RPMI7951 (cell line): Measurements from ENCODE around the gene OR6S1. TPM values are rescaled to one million over a fixed set of nuclear protein-coding genes. Genes with fewer than 3 reads are reported as not detected.
A peak's percentile ranks its signal among the peaks of the same experiment; 100 is the strongest.
"Not testable (repeated sequence)": the region's sequence is repeated elsewhere in the genome, so short reads cannot be mapped to it uniquely, and the experiment has no call there.

ENCODE experiments used
- DNase-seq: peaks from one replicate; pipeline ENCODE4 v3.0.0-alpha.2; 2012; ENCODE audit warnings: low read depth
- total RNA-seq: library from RNA; depleted of rRNA; stranded (reverse); fragments of >200 nt; shearing (Covaris generic); gene quantifications from 2 replicates; pipeline ENCODE4 v1.2.3, GENCODE V29; 2014

The OR6S1 gene
- total RNA-seq, 1 experiment from 2014 or later: not detected

GRCh38 chr14:20631023-20631879 is 10.2 kb downstream of the OR6S1 start:
- peak; percentile 42 for DNase-seq

GRCh38 chr14:20630340-20631022 is 11.0 kb downstream of the OR6S1 start:
- DNase-seq: no peak

- DNase-seq: no peak
These were observed 13.2 kb downstream of the OR6S1 start for GRCh38 chr14:20628063-20628854.

- DNase-seq: no peak
These were observed 14.0 kb downstream of the OR6S1 start for GRCh38 chr14:20627346-20628027.

GRCh38 chr14:20626274-20626673 is 15.2 kb downstream of the OR6S1 start:
- no peak for DNase-seq

GRCh38 chr14:20624495-20625070 is 16.9 kb downstream of the OR6S1 start:
- DNase-seq: peak; percentile 74

GRCh38 chr14:20623798-20624197 is 17.7 kb downstream of the OR6S1 start:
- DNase-seq: no peak

GRCh38 chr14:20622816-20623291 is 18.6 kb downstream of the OR6S1 start:
- DNase-seq: no peak

- no peak for DNase-seq
These were observed 20.6 kb downstream of the OR6S1 start for GRCh38 chr14:20620798-20621478.

GRCh38 chr14:20619688-20620087 is 21.8 kb downstream of the OR6S1 start:
- DNase-seq: not testable (repeated sequence)

- no peak for DNase-seq
These were observed 23.2 kb downstream of the OR6S1 start for GRCh38 chr14:20618271-20618749.

- no peak for DNase-seq
These were observed 24.1 kb downstream of the OR6S1 start for GRCh38 chr14:20617138-20618003.

GRCh38 chr14:20615996-20616395 is 25.5 kb downstream of the OR6S1 start:
- DNase-seq: no peak

- no peak for DNase-seq
These were observed 27.3 kb downstream of the OR6S1 start for GRCh38 chr14:20614038-20614840.

- DNase-seq: peak; percentile 96
These were observed 28.1 kb downstream of the OR6S1 start for GRCh38 chr14:20613094-20614037.

GRCh38 chr14:20612403-20612802 is 29.1 kb downstream of the OR6S1 start:
- no peak for DNase-seq

- DNase-seq: no peak
These were observed 30.2 kb downstream of the OR6S1 start for GRCh38 chr14:20611277-20611676.
